T1000 (cell line): ENCODE data around the gene ARHGAP24.
"Not testable (repeated sequence)": the region's sequence is repeated elsewhere in the genome, so short reads cannot be mapped to it uniquely, and the experiment has no call there.

Experiments used
- DNase-seq: peaks from one replicate; lab custom pipeline; 2025; ENCODE audit warnings: mixed read lengths; lab: John Stamatoyannopoulos, UW

Gene ARHGAP24

DNA sequence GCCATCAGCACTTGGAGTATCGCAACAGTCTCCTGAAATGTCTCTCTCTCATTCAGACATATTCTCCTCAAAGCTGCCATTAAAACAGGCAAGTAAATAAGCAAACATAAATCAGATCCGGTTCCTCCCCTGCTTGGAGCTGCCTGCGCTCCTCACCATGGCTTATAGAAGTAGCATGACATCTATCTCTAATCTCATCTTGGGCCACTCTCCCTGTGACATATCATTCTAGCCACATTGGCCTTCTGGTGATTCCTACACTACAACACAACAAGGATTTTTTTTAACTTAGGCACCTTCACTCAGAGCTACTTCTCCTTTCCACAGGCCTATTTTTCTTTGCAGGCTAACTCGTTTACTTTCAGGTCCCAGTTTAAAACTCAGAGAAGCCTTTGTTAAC lies 387.9 kb downstream of the ARHGAP24 start:
- DNase-seq: no peak

DNA sequence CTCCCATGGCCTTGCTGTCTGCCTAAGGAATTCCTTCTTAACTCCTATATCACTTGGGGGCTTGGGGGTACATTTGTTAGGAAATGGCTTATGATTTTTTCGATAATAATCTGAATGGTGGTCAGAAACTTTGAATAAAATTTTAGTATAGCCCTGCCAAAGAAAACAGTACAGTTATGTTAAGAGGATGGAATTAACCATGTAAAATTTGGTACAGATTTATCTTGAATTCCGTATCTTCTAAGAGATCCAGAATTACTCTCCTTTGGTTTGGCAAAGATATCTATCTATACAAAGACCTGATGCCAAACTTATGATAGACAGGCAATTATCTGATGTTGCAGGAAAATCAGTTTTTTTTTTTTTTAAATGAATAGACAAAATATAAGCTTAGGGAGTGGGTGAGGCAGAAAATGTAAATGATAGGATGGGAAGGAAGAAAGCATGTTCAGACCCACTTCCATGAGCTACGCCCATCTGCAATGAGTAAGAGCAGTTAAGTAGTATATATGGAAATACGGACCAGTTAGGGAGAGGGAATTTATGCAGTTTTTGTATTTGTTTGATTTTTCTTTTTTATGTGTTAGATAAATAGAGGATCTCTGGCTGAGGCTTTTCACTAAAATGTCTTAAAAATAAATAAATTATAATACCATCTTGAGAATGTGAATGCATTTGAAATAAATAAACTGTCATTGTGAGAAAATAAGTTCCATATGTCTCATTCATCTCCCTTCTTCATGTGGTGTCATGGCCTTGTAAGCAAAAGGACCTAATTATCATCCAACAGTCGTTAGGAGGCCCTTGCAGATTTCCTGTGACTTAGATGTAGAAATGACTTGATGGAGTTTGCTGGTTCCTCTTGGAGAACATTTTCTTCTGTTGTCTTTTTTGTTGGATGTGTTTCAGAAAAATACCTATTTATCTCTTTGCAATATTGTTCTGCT lies 389.6 kb downstream of the ARHGAP24 start:
- no peak for DNase-seq

DNA sequence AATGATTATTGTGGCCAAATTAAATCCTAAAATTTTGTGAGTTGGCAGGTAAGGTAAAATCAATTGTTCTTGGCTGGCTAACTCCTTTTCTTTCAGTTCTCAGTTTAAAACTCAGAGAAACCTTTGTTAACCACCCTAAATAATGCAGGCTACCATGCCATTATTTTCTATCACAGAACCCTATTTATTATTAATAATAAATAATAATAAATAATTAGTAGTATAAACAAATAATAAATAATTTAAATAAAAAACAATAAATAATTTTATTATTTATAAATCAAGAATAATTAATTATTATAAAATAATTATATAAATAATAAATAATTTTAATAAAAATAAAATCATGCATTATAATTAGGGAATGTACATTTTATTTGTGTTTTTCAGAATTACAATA lies 390.3 kb downstream of the ARHGAP24 start:
- no peak for DNase-seq

DNA sequence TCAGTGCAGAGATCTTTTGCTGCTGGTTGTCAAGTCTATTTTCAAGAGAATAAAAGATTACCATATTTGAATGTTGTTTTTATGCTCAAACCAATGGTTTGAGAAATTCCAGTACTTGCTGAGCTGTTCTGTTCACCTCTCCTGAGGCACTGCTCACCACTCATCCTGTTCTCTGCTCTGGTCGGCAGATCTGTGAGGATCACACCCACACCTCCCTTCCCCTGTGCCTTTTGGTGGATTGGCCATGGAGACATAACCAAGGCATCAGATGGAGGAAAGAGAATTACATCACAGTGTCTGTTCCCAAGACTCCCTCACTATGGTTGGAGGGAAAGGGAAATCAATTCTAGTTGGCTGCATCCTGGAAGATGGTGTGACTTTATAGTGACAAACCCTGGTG lies 391.6 kb downstream of the ARHGAP24 start:
- DNase-seq: no peak

DNA sequence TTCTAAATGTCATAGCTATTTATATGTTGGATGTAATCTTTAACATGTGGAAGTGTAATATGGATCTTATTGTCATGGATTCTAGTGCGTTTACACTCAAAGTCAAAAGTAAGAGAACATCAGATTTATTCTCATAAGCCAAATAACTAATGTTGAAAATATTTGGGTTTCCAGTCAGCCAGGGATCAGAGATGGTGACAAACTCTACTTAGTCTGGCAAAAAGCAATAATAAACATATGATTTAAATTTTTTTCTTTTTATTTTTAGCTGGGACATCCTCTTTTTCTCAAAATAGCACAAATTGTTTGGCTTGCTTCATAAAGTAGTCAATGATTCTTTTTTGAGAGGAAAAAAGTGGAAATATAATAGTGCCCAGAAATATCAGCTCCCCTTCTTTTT lies 392.3 kb downstream of the ARHGAP24 start:
- no peak for DNase-seq

DNA sequence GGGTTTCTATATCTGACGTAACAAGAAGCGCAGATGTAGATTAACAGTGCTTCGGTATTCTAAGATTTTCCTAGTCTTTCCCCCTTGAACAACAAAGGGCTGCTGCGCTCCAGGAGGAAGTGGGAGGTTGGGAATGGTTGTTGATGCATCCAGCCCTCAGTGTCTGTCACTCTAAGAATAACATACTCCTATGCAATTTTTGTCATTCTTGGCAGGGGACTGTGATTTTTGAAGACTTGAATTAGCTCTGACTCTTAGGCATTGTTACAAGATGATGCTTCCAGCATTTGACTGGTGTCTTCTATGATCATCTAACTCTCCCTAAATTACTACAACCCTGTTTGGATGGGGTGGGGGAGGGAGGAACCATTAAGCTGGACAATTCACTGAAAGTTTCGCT lies 394.2 kb downstream of the ARHGAP24 start:
- DNase-seq: no peak

DNA sequence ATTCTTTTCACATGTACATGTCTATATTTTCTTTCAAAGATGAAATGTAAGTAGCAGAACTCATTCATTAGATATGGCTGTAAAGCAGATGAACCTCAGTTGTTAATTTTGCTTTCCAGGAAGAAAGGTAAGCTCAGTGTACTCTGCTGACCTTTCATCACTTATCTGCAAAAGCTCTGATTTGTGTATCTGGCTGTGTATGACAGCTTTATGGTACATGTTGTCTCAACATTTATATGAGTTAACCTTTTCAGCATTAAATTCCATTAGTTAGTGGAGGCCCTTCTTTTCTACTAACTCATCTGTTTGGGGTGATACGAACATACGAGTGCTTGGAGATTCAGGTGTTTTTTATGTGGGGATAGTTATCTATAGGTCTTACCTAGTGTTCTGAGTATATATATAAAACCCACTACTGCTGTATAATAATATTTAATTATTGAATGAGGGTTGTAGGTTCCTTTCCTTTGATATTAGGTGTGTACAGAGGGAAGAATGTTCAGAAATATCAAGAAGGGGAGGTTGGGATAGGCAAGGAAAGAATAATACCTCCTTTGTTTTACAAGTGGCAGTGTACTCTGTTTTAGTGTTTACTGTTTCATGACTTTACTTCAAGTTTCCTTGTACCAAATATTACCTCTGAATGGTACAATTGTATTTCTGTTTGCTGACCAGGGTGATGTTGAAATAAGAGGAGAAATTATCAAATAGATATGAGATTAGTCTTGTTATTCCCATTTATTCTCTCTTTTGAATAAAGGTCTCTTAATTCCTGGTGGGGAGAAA lies 395.5 kb downstream of the ARHGAP24 start:
- no peak for DNase-seq

DNA sequence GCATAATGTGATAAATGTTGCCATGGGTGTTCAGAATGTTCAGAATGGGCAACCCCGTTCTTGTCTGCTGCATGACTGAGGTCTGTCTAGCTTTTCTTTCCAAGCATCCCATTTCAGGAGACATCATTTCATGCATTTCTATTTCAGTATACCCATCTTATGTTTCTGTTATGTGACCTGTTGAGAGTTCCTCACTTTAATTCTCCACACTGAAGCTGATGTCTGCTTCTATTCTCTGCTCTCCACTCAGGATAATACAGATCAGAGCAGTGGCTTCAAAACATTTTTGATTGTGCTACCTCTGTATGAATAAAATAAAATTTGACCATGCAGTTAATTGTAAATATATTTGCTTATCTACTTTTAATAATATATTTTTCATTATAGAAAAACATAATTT lies 398.6 kb downstream of the ARHGAP24 start:
- no peak for DNase-seq

DNA sequence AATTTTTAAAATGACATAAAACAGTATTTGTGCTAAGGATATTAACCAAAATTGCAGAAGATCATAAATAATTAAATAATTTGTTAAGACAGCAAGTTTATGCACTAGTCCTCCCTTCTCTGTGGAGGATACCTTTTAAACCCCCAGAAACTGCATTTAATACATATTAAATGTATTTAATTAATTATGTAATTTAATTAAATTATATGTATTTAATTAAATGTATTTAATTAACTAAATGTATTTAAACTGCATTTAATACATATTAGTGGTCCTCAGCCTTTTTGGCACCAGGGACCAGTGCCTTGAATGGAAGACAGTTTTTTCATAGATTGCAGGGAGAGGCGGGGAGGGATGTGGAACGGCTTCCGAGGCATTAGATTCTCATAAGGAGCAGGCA lies 404.6 kb downstream of the ARHGAP24 start:
- no peak for DNase-seq

DNA sequence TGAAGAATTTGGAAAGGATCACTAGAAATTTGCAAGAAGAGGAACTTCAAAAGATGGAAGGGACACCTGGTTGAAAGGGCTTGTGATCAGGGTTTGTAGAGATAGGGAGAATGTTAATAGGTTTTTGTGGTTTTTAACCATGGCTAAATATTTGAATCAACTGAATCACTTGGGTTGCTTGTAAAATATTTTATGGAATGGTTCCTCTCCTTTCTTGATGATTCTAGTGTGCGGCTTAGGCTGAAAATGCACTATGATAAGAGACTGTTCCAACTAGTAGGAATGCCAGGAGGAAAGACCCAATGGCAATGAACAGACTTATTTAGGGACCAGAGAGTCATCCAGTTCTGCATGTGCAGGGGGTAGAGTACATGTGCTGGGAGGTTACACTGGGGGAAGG lies 408.2 kb downstream of the ARHGAP24 start:
- no peak for DNase-seq

DNA sequence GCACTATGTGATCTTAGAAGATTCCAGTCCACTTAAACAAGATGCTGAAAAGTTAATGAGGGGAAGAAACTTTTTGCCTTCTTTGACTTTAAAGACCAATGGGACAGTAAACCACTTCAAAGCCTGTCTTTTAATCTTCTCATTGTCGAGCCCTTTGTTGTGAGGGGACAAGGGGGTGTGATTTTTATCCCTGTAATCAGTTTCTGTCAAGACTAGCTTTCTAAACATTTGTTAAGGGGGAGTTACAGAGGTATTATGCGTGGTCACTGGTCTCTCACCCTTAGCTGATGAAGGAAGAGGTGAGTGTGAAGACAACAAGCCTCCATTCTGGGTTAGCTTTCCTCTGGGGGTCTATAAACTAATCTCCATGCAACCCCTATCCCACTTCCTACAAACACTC lies 409.3 kb downstream of the ARHGAP24 start:
- no peak for DNase-seq

DNA sequence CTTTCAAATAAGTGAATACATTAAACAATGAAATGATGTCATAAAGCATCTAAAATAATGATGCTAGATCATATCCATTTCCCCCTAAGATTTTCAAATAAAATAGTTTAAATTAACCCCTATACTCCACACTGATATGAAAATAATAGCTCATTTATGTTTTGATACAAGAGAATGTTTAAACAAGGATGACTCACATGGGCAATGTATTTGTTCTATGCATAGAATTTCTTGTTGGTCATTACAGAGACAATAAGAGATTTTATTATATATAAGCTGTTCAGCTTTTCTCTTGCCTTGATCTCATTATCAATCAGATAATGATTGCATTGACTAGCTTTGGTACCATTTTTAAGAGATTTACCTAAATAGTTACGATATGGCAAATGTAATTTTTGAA lies 411.7 kb downstream of the ARHGAP24 start:
- DNase-seq: no peak

DNA sequence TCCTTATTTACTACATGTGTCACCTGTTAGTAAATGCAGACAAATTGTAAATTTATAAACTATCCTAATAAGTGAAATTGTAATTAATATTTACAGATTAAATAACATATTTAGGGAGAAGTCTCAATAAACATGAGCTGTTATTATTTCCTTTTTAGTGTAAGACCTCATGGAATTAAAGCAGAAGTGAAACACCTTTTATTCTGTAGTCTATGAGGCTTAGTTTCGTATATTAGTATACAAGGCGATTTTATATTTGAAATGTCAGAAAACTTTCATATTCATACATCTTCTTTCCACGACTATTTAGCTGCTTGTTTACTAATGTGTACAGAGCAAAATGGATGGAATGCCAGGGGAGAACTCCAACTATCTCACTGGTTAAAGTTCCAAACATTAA lies 414.4 kb downstream of the ARHGAP24 start:
- DNase-seq: no peak

DNA sequence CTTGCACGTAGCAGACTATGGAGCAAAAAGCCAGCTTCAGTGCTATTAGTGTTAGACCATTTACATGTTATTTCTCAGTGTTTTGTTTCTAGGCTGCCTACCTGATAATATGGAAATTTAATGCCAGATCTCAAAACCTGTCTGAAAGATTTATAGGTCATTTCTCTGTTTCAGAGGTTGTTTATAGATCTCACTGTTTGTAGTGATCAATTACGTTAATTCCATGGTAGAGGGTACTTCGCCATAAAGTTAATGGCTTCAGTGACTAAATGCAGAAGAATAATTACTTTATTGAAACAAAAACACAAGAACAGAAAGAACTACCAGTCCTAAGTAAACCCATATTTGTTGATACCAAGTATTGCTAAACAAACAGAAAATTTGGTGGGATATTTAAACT lies 420.8 kb downstream of the ARHGAP24 start:
- no peak for DNase-seq

DNA sequence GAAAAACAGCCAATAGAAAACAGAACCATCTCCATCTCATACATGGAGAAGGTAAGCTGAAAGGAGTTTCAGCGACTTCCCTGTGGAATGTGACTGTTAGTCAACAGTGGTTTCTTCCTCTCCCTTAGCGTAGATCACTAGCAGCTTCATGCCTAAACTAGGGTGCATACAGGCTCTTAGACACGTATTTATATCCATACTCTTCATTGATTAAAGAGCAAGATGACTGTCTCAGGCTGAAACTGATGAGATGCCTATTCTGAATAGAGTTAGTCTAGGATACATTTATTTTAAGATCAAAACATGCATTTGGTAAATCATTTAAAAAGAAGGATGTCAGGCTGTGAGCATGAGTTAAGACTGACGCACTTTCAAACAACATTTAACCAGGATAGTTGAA lies 423.3 kb downstream of the ARHGAP24 start:
- no peak for DNase-seq

DNA sequence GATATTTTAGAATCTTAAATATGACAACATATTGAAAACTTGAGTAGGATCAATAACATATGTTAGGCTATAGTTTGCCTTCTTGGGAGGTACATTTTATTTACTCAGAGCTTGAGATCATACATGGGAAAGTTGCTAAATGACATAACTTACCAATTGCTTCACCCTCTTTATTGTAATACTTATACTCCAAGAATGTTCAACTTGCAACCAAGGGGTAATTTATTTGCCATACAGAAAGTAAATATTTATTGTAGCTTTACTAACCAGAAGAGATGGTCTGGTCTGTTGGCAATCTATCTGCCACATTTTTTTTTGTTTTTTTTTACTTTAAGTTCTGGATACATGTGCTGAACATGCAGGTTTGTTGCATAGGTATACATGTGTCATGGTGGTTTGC lies 426.6 kb downstream of the ARHGAP24 start:
- DNase-seq: no peak

DNA sequence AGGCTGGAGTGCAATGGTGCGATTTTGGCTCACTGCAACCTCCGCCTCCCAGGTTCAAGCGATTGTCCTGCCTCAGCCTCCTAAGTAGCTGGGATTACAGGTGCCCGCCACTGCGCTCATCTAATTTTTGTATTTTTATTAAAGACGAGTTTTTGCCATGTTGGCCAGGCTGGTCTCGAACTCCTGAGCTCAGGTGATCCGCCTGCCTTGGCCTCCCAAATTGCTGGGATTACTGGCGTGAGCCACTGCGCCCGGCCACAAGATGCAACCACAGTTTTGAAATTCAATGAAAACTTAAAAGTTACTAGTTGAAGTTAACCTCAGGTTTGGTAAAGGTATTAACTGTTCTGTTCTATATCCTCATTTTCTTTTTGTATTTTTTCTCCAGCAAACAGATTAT lies 427.7 kb downstream of the ARHGAP24 start:
- DNase-seq: not testable (repeated sequence)

DNA sequence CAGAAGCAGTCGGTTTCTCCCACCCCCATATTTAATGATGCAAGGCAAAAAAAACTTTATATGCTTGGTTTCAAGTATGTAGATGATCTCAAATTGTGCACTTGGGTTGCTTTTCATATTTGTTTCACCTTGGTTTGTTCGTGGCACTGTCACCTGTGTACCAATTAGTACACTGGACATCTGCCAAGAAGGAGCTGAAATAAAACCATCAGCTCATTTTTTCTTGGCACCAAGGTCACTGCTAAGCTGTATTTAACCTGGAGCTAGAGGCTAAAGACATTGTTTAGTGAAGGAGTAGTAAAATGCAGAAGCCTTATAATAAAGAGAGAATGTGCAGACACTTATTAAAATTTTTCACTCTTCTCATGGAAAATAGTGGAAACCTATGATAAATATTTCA lies 430.8 kb downstream of the ARHGAP24 start:
- DNase-seq: no peak

DNA sequence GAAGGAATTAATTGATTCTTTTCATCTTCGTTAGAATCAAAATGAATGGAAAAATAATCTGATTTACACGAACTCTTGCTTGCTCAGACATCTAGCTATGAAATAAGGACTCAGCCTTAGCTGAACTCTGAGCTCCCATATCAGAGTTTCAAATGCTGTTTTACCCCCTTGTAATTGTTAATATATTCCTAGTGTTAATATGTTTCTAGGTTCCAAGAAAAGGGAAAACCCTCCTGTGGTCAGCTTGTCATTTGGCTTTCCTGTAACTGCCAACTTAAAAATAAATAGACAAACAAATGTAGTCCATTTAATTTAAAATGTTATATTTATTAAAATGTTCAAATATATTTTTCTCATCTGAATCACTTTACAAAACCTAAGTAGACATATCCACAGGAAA lies 432.1 kb downstream of the ARHGAP24 start:
- no peak for DNase-seq

DNA sequence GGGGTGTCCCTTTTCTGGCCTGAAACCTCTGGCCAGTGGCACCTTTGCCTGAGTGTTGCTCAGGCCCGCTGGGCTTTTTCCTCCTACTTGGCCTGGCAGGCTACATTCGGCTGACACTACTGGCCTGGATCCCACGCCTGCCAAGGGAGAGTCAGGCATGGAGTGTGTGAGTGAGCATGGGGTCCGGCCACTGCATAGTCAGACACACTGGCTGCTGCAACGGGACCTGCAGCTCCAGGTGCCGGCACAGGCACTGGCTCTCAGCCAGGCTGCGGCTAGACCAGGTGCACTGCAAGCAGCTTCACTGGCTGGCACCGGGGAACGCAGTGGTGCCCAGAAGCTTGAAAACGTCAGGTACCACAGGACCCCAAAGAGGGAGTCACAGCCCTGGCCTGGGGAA lies 434.9 kb downstream of the ARHGAP24 start:
- DNase-seq: no peak

DNA sequence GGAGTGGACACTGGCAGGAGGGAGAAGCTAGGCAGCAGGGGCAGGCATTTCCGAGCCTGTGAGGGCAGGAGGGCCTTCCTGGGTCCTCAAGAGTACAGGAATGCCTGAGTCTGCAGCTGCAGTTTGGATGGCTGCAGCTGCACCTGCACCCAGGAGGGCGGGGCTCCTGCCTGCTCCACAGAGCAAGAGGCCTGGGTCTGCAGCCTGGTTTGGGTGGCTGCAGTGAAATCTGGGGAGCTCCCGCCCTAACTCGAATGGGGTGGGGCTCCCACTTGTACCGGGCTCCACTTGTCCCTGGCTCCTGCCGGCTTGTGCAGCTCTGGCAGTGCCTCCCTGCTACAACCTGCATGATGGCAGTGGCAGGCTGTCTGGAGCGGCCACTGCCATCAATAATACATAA lies 436.0 kb downstream of the ARHGAP24 start:
- no peak for DNase-seq

DNA sequence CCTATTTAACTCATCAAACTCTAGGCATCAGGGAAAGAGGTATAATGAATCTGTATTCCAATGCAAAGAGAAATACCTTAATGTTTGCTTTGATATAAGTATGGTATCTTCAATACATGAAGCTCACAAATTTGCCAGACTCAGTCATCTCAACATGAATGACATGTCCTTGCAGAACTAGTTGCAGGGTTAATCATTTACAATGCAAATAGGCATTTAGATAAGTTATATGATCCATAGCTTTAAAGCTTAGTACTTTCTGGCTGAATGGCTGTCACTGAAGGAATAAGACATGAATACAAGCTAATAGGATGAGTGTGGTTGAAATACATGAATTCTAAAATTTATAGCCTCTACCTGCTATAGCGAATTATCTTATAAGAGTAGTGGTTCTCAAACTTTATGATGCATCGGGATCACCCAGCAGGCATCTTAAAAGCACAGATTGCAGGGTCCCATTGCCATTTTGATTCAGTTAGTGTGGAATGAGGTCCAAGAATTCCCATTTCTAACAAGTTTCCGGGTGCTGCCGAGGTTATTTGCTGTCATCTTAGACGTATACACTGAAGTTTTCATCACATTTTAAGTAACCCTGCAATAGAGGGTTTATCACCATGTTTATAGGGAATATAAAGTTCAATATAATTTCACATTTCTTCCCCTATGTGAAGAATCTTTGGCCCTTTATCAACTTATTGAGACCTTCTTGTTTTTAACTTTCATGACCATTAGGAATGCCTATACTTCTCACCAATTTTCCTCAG lies 439.2 kb downstream of the ARHGAP24 start:
- no peak for DNase-seq

DNA sequence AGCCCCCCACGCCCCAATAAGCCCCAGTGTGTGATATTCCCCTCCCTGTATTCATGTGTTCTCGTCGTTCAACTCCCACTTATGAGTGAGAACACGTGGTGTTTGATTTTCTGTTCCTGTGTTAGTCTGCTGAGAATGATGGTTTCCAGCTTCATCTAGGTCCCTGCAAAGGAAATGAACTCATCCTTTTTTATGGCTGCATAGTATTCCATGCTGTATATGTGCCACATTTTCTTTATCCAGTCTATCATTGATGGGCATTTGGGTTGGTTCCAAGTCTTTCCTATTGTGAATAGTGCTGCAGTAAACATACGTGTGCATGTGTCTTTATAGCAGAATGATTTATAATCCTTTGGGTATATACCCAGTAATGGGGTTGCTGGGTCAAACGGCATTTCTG lies 440.6 kb downstream of the ARHGAP24 start:
- not testable (repeated sequence) for DNase-seq
